K562 (cell line): ENCODE measurements around the gene SGSM2.

Source experiments
- TF ChIP-seq, protein P1 (sequence below): sonication (generic); formaldehyde crosslinking; IDR thresholded peaks from 2 replicates; pipeline ENCODE4 v1.8.0; 2023; ENCODE audit warnings: mild to moderate bottlenecking, missing genetic modification reagents
- TF ChIP-seq, protein P2 (sequence below), 2 experiments: fragments of 450-650 bp in 1 of 2; sonication (generic) in 1 of 2; formaldehyde crosslinking in 1 of 2; IDR thresholded peaks in 1 of 2; conservative IDR thresholded peaks in 1 of 2; 2 replicates each; pipeline versions ENCODE4 v1.6.1 to v1.8.1; 2016 to 2023; ENCODE audit warnings: mild to moderate bottlenecking in 2 of 2, moderate library complexity in 2 of 2, inconsistent platforms in 1 of 2, missing genetic modification reagents in 1 of 2

DNA sequence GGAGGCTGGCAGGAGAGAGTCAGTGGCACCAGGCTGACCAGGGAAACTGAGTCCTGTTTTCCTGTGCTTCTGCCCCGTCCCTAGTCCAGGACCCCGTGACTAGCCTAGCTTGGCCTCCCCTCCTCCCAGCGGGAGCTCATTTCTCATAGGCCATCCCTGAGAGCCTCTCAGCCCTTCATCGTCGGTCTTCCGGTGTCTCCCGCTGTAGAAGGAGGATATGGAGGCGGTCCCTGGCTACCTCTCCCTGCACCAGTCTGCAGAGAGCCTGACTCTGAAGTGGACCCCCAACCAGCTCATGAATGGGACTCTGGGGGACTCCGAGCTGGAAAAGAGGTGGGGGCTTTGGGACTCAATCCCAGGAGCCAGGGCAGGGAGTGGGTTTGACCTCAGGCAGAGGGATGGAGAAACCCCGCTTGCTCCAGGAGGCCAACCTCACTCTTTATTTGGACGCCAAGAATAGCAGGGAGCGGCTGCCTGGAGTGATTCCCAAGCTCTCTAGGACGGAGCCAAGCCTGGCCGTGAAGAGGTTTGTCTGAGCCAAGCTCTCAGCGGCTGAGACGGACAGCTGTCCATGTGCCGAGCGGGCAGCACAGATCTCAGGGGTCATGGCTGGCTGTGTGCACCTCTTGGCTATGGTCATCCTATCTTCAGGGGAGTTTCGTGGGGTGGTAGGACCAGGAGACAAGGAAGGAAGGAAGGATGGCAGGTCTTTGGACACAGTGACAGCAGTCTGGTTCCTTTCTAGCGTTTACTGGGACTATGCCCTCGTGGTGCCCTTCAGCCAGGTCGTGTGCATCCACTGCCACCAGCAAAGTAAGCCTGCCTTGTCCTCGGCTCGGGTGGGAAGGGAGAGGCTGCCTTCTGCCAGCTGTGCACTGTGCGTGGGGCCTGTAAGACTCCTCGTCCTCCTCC lies 26.8 kb downstream of the SGSM2 start:
- TF ChIP-seq, protein P1, sequence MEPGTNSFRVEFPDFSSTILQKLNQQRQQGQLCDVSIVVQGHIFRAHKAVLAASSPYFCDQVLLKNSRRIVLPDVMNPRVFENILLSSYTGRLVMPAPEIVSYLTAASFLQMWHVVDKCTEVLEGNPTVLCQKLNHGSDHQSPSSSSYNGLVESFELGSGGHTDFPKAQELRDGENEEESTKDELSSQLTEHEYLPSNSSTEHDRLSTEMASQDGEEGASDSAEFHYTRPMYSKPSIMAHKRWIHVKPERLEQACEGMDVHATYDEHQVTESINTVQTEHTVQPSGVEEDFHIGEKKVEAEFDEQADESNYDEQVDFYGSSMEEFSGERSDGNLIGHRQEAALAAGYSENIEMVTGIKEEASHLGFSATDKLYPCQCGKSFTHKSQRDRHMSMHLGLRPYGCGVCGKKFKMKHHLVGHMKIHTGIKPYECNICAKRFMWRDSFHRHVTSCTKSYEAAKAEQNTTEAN, result no peak
- TF ChIP-seq, protein P2, sequence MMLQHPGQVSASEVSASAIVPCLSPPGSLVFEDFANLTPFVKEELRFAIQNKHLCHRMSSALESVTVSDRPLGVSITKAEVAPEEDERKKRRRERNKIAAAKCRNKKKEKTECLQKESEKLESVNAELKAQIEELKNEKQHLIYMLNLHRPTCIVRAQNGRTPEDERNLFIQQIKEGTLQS (IDR thresholded peaks at IDR 0.05), result no peak
- TF ChIP-seq, protein P2 (CRISPR knock-in tag; conservative IDR thresholded peaks at IDR 0.05), result no peak
